Testis (tissue), 3 donors: ENCODE results near the gene AMIGO1. TPM values are rescaled to one million over a fixed set of nuclear protein-coding genes. Genes with fewer than 3 reads are reported as not detected.

Source experiments
- DNase-seq: peaks from one replicate; pipeline ENCODE4 v3.0.0-alpha.2; 2019
- H3K27ac ChIP-seq, 2 donors: fragments of 200-600 bp; sonication (generic); one replicate each; pipeline ENCODE4 v1.5.1; 2019
- H3K27me3 ChIP-seq: fragments of 200-600 bp; sonication (generic); one replicate; pipeline ENCODE4 v1.5.1; 2019
- H3K36me3 ChIP-seq: fragments of 200-600 bp; sonication (generic); one replicate; pipeline ENCODE4 v1.5.1; 2017; ENCODE audit warnings: low read depth; ENCODE audit errors: missing control alignments
- H3K4me1 ChIP-seq: fragments of 200-600 bp; sonication (generic); one replicate; pipeline ENCODE4 v1.5.1; 2019
- H3K4me3 ChIP-seq, 2 donors: fragments of 200-600 bp; sonication (generic); one replicate each; pipeline ENCODE4 v1.5.1; 2017 to 2019
- H3K9me3 ChIP-seq: fragments of 200-600 bp; sonication (generic); one replicate; pipeline ENCODE4 v1.5.1; 2017
- CTCF ChIP-seq, 3 experiments: fragments of 450-650 bp in 2 of 3; fragments of 200-600 bp in 1 of 3; sonication (generic) in 1 of 3; IDR thresholded peaks; one replicate each; pipeline ENCODE4 v1.5.1; 2016 to 2019; ENCODE audit warnings: antibody characterized with exemption in 3 of 3, mild to moderate bottlenecking in 2 of 3, moderate library complexity in 1 of 3
- POLR2A ChIP-seq: fragments of 450-650 bp; IDR thresholded peaks from one replicate; pipeline ENCODE4 v1.6.1; 2017; ENCODE audit warnings: antibody characterized with exemption, mild to moderate bottlenecking, moderate library complexity
- WGBS, 2 donors: methylation state at CpG; one replicate each; pipeline ENCODE4 v1.1.5; 2018; 5-methylcytosine and 5-hydroxymethylcytosine counted together
- intact Hi-C: fragments of 100-400 bp; cut with DNase I; formaldehyde crosslinking; loops from one replicate; pipeline ENCODE4 v1.15.1; 2023; ENCODE audit warnings: low total_unique reads
- polyA plus RNA-seq: library from polyadenylated mRNA; stranded (reverse); fragments of 350-450 nt; fragmentation: Illumina TruSeq; extraction: RNeasy Lipid Tissue Mini Kit (QIAGEN cat#74804); gene quantifications from one replicate; pipeline ENCODE4 v1.2.3, GENCODE V29; 2014; ENCODE audit warnings: low read depth, low replicate concordance; ENCODE audit not compliant: insufficient read depth
- total RNA-seq, 2 donors: library from RNA; depleted of rRNA; stranded (reverse); fragments of >200 nt; gene quantifications; one replicate each; pipeline ENCODE4 v1.2.3, GENCODE V29; 2016

The AMIGO1 gene
- total and polyA plus RNA-seq, 3 donors from 2014 or later, result 5.1 to 6.7 (median 6.0) TPM

- no peaks in the 10 kb centered on the region for H3K36me3 ChIP-seq
- WGBS, 2 donors, result 47 to 66% methylated on average over 9 to 25 of the region's 25 CpGs
- peaks cover 6% of the 10 kb centered on the region for H3K4me1 ChIP-seq
- no peaks in the 10 kb centered on the region for H3K27me3 ChIP-seq
- no peak for DNase-seq
- no peak for TF ChIP-seq POLR2A
- TF ChIP-seq CTCF (IDR thresholded peaks at IDR 0.05), result no peak
- intact Hi-C loops, result no loop called here
- H3K4me3 ChIP-seq, result no peak overlapping the region
- no peak overlapping the region for H3K27ac ChIP-seq
- H3K9me3 ChIP-seq, result no peaks in the 10 kb centered on the region
These were observed 1.3 kb downstream of the AMIGO1 start for GRCh38 chr1:109508001-109508872.

GRCh38 chr1:109504974-109505373, 4.6 kb downstream of the AMIGO1 start:
- no peaks in the 10 kb centered on the region for H3K36me3 ChIP-seq
- H3K9me3 ChIP-seq, result no peaks in the 10 kb centered on the region
- no peak for DNase-seq
- no peaks in the 10 kb centered on the region for H3K27me3 ChIP-seq
- intact Hi-C loops, result no loop called here
- 93 to 94% methylated on average over 1 of the region's 1 CpG for WGBS, 2 donors
- H3K4me1 ChIP-seq, result peaks cover 4% of the 10 kb centered on the region
- TF ChIP-seq POLR2A (no peak), CTCF (IDR thresholded peaks at IDR 0.05) (no peak)
- H3K27ac ChIP-seq, result no peak overlapping the region
- no peak overlapping the region for H3K4me3 ChIP-seq

- WGBS, 2 donors, result 80 to 84% methylated on average over 5 of the region's 5 CpGs
- intact Hi-C loops, result no loop called here
- Histone ChIP-seq H3K4me1 (peaks cover 10% of the 10 kb centered on the region), H3K27ac (no peak overlapping the region), H3K27me3 (no peaks in the 10 kb centered on the region), H3K4me3 (no peak overlapping the region), H3K9me3 (no peaks in the 10 kb centered on the region), H3K36me3 (no peaks in the 10 kb centered on the region)
- no peak for DNase-seq
- TF ChIP-seq POLR2A (no peak), CTCF (IDR thresholded peaks at IDR 0.05) (no peak)
These were observed 5.6 kb downstream of the AMIGO1 start for GRCh38 chr1:109503935-109504334.

GRCh38 chr1:109502364-109502851, 7.1 kb downstream of the AMIGO1 start:
- no peaks in the 10 kb centered on the region for H3K27me3 ChIP-seq
- intact Hi-C loops, result no loop called here
- DNase-seq, result no peak
- peaks cover 26% of the 10 kb centered on the region for H3K4me1 ChIP-seq
- no peak overlapping the region for H3K4me3 ChIP-seq
- no peaks in the 10 kb centered on the region for H3K36me3 ChIP-seq
- H3K9me3 ChIP-seq, result no peaks in the 10 kb centered on the region
- WGBS, 2 donors, result 89 to 90% methylated on average over 3 of the region's 3 CpGs
- TF ChIP-seq CTCF (IDR thresholded peaks at IDR 0.05), result no peak
- no peak for TF ChIP-seq POLR2A
- no peak overlapping the region for H3K27ac ChIP-seq
